Bone marrow (tissue), 2 donors: ENCODE results near the gene FBLIM1.

Source experiments
- DNase-seq, 2 donors: peaks; one replicate each; lab custom pipeline; 2025; lab: John Stamatoyannopoulos, UW

Gene FBLIM1

GRCh38 chr1:15758343-15758931, at the start of gene FBLIM1:
Gene FBLIM1, plus strand, starts transcription at chr1:15758795. Its CDS starts 6,189 bp downstream, at chr1:15764984.
- DNase-seq, result no peak

- DNase-seq, result no peak
These were observed 49.4 kb upstream of the FBLIM1 start for GRCh38 chr1:15709226-15709625.

- DNase-seq, result no peak
These were observed 46.4 kb upstream of the FBLIM1 start for GRCh38 chr1:15712168-15712567.

GRCh38 chr1:15714406-15715136, 44.0 kb upstream of the FBLIM1 start:
- no peak for DNase-seq

- no peak for DNase-seq
These were observed 41.0 kb upstream of the FBLIM1 start for GRCh38 chr1:15717418-15718125.

GRCh38 chr1:15718199-15718601, 40.4 kb upstream of the FBLIM1 start:
- no peak for DNase-seq

GRCh38 chr1:15719381-15720120, 39.0 kb upstream of the FBLIM1 start:
- no peak for DNase-seq

GRCh38 chr1:15720861-15721260, 37.7 kb upstream of the FBLIM1 start:
- no peak for DNase-seq

GRCh38 chr1:15722411-15722810, 36.2 kb upstream of the FBLIM1 start:
- DNase-seq, result no peak

- DNase-seq, result no peak
These were observed 35.6 kb upstream of the FBLIM1 start for GRCh38 chr1:15722836-15723532.

- DNase-seq, result no peak
These were observed 34.9 kb upstream of the FBLIM1 start for GRCh38 chr1:15723631-15724246.

- no peak for DNase-seq
These were observed 33.4 kb upstream of the FBLIM1 start for GRCh38 chr1:15724949-15725880.

- no peak for DNase-seq
These were observed 32.1 kb upstream of the FBLIM1 start for GRCh38 chr1:15726508-15726907.

- DNase-seq, result no peak
These were observed 31.6 kb upstream of the FBLIM1 start for GRCh38 chr1:15727021-15727420.

- DNase-seq, result no peak
These were observed 31.2 kb upstream of the FBLIM1 start for GRCh38 chr1:15727424-15727823.

GRCh38 chr1:15727866-15728534, 30.6 kb upstream of the FBLIM1 start:
- DNase-seq, result no peak

- DNase-seq, result no peak
These were observed 29.5 kb upstream of the FBLIM1 start for GRCh38 chr1:15728937-15729657.

GRCh38 chr1:15730423-15730822, 28.2 kb upstream of the FBLIM1 start:
- no peak for DNase-seq

GRCh38 chr1:15730936-15731335, 27.7 kb upstream of the FBLIM1 start:
- DNase-seq, result no peak
